Adrenal gland (tissue), 12 donors: ENCODE results near the gene RFC1. TPM values are rescaled to one million over a fixed set of nuclear protein-coding genes. Genes with fewer than 3 reads are reported as not detected.

Source experiments
- DNase-seq, 7 donors: peaks; one replicate each; pipeline ENCODE4 v3.0.0-alpha.2; 2019 to 2020
- H3K27ac ChIP-seq, 5 donors: fragments of 200-600 bp; sonication (generic) in 4 of 5; 1 replicate in 3 of 5; 2 replicates in 2 of 5; pipeline versions ENCODE4 v1.5.1 to v1.8.0; 2016 to 2020; ENCODE audit warnings: mild to moderate bottlenecking in 1 of 5
- H3K27me3 ChIP-seq: fragments of 200-600 bp; 2 replicates; pipeline ENCODE4 v1.8.0; 2021
- H3K36me3 ChIP-seq, 2 donors: fragments of 200-600 bp; replicated peaks in 1 of 2; 1 replicate in 1 of 2; 2 replicates in 1 of 2; pipeline versions ENCODE4 v1.5.1 to v1.8.0; 2018 to 2022
- H3K4me1 ChIP-seq, 2 donors: fragments of 200-600 bp; replicated peaks in 1 of 2; 1 replicate in 1 of 2; 2 replicates in 1 of 2; pipeline versions ENCODE4 v1.5.1 to v1.8.0; 2018 to 2021
- H3K4me3 ChIP-seq, 4 donors: fragments of 200-600 bp; sonication (generic) in 3 of 4; one replicate each; pipeline ENCODE4 v1.5.1; 2016 to 2018
- H3K9me3 ChIP-seq, 3 donors: fragments of 200-600 bp; sonication (generic) in 1 of 3; replicated peaks in 1 of 3; 1 replicate in 2 of 3; 2 replicates in 1 of 3; pipeline versions ENCODE4 v1.5.1 to v1.8.0; 2016 to 2021
- POLR2A ChIP-seq, 2 donors: fragments of 450-650 bp; IDR thresholded peaks; one replicate each; pipeline ENCODE4 v1.6.1; 2017; ENCODE audit warnings: antibody characterized with exemption in 2 of 2, mild to moderate bottlenecking in 2 of 2, moderate library complexity in 1 of 2
- WGBS, 4 donors: extraction: QIAGEN DNeasy Blood & Tissue Kit in 2 of 4; methylation state at CpG; one replicate each; pipeline versions ENCODE4 v1.1.5 to v1.1.7; 2013 to 2017; 5-methylcytosine and 5-hydroxymethylcytosine counted together
- intact Hi-C, 2 donors: fragments of 100-400 bp; cut with DNase I; formaldehyde crosslinking; loops; one replicate each; pipeline versions ENCODE4 v1.14.1 to v1.15.0; 2022 to 2023
- polyA plus RNA-seq, 3 donors: library from polyadenylated mRNA; stranded (reverse); fragments of 200-250 nt in 2 of 3; fragments of 350-450 nt in 1 of 3; fragmentation: Illumina TruSeq in 1 of 3; extraction: RNeasy Lipid Tissue Mini Kit (QIAGEN cat#74804) in 1 of 3; gene quantifications; one replicate each; pipeline ENCODE4 v1.2.3, GENCODE V29; 2013 to 2014
- total RNA-seq, 9 donors: library from RNA; depleted of rRNA in 4 of 9; stranded (reverse); fragments of >200 nt in 4 of 9; fragments of 120-200 nt in 1 of 9; fragmentation: NEBNext Ultra II Directional in 1 of 9; extraction: Animal tissue kit (Norgen Biotek cat#: 25700) in 1 of 9; gene quantifications; one replicate each; pipeline versions ENCODE4 v1.1.0 to v1.2.4, GENCODE V29; 2013 to 2023
- TF ChIP-seq, protein P1 (sequence below), 6 experiments: fragments of 450-650 bp in 4 of 6; fragments of 200-600 bp in 2 of 6; sonication (generic) in 1 of 6; IDR thresholded peaks; 1 replicate in 5 of 6; 2 replicates in 1 of 6; pipeline versions ENCODE4 v1.5.1 to v1.8.0; 2016 to 2021; ENCODE audit warnings: antibody characterized with exemption in 6 of 6, mild to moderate bottlenecking in 2 of 6, moderate library complexity in 1 of 6
- donor health status: healthy with polysubstance abuse.
- donor health status: Bipolar disorder and iron deficiency.
- donor health status: DM: yes; HTN: yes; CAD: no.
- donor health status: DM: no; HTN: no; CAD: no.
- donor health status: DM: no; HTN: no; CAD: no.
- donor health status: DM: yes; HTN: yes; CAD: no.

Gene RFC1
- total and polyA plus RNA-seq, 12 donors: 13.0 to 137 (median 52.6) TPM

DNA sequence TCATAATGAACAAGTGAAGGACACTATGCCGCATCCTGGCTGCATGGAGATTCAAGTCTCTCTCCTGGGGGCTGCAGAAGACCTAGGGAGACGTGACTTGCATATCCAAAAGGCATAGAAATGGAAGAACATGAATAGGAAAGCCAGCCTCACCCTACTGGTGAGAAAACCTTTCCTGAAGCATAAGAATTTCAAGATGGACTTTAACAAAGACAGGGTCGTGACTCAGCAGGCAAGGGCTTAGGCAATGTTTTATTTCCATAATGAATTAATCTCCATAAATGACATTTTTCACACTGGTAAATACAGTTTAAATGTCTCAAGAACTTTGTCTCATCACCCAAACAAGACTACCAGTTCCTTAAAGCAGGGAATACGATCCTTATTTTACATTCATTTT is 78.9 kb downstream of the RFC1 start:
- Histone ChIP-seq H3K4me1 (no peaks in the 10 kb centered on the region), H3K27ac (no peak overlapping the region), H3K4me3 (no peak overlapping the region), H3K27me3 (no peaks in the 10 kb centered on the region), H3K9me3 (no peaks in the 10 kb centered on the region), H3K36me3 (peaks cover 0 to 61% of the 10 kb centered on the region in 2 donors)
- intact Hi-C loops: no loop called here
- TF ChIP-seq, protein P1, sequence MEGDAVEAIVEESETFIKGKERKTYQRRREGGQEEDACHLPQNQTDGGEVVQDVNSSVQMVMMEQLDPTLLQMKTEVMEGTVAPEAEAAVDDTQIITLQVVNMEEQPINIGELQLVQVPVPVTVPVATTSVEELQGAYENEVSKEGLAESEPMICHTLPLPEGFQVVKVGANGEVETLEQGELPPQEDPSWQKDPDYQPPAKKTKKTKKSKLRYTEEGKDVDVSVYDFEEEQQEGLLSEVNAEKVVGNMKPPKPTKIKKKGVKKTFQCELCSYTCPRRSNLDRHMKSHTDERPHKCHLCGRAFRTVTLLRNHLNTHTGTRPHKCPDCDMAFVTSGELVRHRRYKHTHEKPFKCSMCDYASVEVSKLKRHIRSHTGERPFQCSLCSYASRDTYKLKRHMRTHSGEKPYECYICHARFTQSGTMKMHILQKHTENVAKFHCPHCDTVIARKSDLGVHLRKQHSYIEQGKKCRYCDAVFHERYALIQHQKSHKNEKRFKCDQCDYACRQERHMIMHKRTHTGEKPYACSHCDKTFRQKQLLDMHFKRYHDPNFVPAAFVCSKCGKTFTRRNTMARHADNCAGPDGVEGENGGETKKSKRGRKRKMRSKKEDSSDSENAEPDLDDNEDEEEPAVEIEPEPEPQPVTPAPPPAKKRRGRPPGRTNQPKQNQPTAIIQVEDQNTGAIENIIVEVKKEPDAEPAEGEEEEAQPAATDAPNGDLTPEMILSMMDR (IDR thresholded peaks at IDR 0.05): no peak
- 95 to 98% (median 96%) methylated on average over 4 of the region's 4 CpGs for WGBS, 4 donors
- DNase-seq: no peak

DNA sequence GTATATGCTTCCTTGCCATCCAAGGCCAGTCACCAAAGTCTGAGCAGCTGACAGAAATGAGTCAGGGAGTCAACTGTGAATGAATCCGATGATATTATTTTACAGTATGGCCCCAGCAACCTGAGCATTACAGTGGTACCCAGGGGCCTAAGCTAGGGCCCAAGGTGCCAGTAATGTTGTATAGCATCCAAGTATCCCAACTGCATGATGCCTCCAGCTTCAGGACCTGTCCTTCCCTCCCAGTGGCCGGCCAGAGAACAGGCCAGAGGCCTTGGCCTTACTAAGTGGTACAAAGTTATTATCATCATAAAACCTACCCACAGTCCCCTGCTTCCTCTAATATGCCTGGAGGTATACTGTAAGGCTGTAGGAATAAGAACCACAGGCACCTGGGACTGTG is 79.9 kb downstream of the RFC1 start:
- no peaks in the 10 kb centered on the region for H3K9me3 ChIP-seq
- no peaks in the 10 kb centered on the region for H3K4me1 ChIP-seq
- intact Hi-C loops: no loop called here

DNA sequence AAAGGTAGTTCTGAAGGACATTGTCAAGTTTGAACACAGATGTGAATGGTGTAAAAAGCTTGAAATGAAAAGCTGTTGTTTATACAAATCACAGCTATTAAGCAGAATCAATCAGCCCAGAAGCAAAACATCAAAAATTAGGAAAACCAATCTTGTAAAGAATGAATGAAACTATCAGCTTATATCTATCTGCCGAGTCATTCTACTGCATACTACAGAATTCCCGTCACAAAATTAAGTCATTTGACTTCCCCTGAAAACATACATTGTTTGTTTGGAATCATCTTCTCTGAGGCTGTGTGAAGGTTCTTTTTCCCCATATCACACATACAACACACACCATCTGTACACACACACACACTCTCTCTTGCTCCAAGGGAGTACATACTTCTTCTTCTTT is 80.3 kb downstream of the RFC1 start:
- WGBS, 4 donors: 86 to 98% (median 93%) methylated on average over 2 of the region's 2 CpGs
- peaks cover 0 to 48% of the 10 kb centered on the region in 2 donors for H3K36me3 ChIP-seq
- no peaks in the 10 kb centered on the region for H3K27me3 ChIP-seq
- H3K27ac ChIP-seq: no peak overlapping the region
- TF ChIP-seq, protein P1 (IDR thresholded peaks at IDR 0.05): no peak
- intact Hi-C loops: no loop called here
- H3K9me3 ChIP-seq: no peaks in the 10 kb centered on the region
- no peak for DNase-seq
- no peaks in the 10 kb centered on the region for H3K4me1 ChIP-seq
- no peak overlapping the region for H3K4me3 ChIP-seq

More for the DNA sequence above, 79.9 kb downstream of the RFC1 start:
- Histone ChIP-seq H3K4me3 (no peak overlapping the region), H3K36me3 (peaks cover 0 to 52% of the 10 kb centered on the region in 2 donors), H3K27me3 (no peaks in the 10 kb centered on the region), H3K27ac (peak overlapping the region in 1 of 5 donors; percentile 13)
- WGBS, 4 donors: 70 to 83% (median 75%) methylated on average over 2 of the region's 2 CpGs
- peak in 1 of 7 donors; percentile 10 for DNase-seq
- TF ChIP-seq, protein P1 (IDR thresholded peaks at IDR 0.05): no peak
- no peak for TF ChIP-seq POLR2A (IDR thresholded peaks at IDR 0.05)

DNA sequence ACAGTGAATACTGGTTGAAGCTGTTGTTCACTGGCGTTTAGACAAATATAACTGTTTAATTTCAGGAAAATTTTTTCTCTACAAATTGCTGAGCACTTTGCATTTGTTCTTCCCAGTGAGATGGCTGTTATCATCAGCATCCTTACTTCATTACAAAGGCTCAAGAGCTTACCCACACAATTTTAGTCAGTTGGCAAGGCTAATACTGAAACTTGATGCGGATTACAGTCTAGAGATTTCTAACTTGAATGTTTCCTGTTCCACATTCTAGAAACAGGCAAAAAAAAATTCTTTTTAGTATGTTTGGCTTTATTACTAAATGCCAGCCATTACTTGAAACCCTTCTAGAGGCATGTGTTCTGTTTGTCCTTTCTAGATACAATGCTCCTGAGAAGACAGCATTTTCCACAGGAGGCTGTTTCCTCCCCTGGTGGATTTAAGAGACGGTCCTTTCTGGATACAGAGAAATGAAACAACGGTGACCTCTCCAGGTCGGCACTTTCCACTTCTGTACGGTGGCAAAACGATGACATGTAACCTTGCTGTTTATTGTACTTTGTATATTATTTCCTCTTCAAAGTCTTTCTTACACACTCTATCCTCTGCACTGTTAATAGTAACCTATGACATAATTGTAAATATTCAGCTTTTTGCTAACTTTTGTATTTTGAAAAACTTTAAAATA is 80.9 kb downstream of the RFC1 start:
- TF ChIP-seq POLR2A (IDR thresholded peaks at IDR 0.05): no peak
- TF ChIP-seq, protein P1 (IDR thresholded peaks at IDR 0.05): no peak
- 58 to 69% (median 64%) methylated on average over 7 of the region's 7 CpGs for WGBS, 4 donors
- intact Hi-C loops: no loop called here
- H3K36me3 ChIP-seq: peaks cover 0 to 42% of the 10 kb centered on the region in 2 donors
- no peak overlapping the region for H3K4me3 ChIP-seq
- DNase-seq: no peak
- no peak overlapping the region for H3K27ac ChIP-seq
- no peaks in the 10 kb centered on the region for H3K9me3 ChIP-seq
- no peaks in the 10 kb centered on the region for H3K27me3 ChIP-seq
- no peaks in the 10 kb centered on the region for H3K4me1 ChIP-seq
